Activated naive CD8-positive, alpha-beta T cell treated with anti-CD3 and anti-CD28 coated beads, Interleukin-2, amount 50 U/mL, for 16 hours (primary cell): ENCODE measurements around the gene KLHDC9.

ENCODE experiments used
- DNase-seq: peaks from one replicate; pipeline ENCODE4 v3.0.0-alpha.2; 2020; ENCODE audit warnings: low read depth, low spot score

Gene KLHDC9

DNA sequence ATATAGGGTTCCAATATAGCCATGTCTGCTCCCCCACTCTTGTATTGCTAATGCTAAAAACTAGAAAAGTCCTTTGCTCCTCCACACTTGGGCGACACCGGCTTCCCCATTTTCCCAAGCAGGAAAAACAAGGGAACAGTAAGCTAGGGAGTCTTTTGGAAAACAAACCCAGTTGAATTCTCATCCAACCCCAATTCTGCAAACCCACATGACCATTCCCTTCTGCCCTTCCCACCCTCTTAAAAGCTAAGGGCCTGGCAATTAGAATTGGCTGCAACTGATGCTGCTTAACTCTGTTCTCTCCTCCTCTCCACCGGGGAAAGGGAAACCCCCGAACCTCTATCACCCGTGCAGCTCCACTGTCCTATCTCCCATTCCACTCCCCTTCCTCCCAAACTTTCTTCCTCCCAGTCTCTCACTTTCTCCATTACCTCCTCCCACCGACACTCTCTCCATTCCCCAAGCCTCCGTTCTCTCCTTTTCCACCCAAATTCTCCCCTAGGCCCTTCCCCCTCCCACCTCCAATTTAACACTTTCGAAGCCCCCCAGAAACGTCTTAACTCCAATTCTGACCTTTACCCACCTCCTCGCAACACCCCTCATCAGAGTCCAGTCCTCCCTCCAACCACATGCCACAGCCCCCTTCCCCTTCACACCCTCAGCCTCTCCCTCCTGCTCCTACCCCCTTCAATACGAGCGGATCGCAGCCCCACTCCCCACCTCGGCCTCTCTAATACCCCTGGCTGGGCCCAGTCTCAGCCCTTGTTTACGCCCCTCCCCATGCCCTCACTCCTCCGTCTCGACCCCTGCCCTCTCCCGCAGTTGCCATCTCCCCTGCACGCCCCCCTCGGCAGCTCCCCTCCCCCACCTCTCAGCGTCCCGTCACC lies 33.6 kb downstream of the KLHDC9 start:
- DNase-seq: no peak

DNA sequence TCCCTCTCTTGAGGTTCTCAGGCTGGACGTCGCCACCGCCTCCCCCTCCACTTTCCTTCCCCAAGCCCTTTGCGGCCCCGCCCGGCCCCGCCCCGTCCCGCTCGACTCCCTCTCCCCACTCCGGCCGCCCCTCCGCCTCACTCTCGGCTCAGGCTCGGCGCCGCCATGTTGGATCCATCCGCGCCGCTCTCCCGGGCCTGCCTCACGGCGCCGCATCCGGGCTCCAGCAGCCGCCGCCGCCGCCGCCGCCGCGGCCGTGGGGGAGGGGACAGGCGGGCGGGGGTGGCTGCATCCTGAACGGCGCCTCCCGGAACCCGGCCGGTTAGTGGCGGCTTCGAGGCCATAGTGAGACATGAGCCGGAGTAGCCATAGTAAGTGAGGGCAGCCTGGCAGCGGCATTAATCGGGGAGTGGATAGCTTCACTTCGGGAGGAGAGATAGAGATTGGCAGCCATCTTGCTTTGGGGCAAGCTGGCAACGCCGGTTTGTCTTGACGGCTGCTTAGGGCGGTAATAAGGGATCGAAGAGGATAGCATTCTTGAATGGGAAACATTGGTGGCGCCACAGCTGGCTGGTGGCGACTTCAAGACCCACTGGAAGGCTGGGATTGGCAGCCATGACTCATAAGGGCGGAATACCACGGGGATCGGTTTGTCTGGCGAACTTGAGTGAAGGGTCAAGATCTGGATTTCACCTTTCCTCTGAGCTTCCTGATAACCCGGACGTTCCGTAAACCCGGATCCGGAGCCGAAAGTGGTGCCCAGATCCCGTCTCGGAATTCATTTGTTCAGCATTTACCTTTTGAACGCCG lies 34.5 kb downstream of the KLHDC9 start, which contains the start of gene DEDD:
Gene DEDD, minus strand, starts transcription at position 258 of the 810 bp plus-strand sequence. CDS start 8,205 bp downstream, outside the sequence.
- DNase-seq: peak; percentile 71

DNA sequence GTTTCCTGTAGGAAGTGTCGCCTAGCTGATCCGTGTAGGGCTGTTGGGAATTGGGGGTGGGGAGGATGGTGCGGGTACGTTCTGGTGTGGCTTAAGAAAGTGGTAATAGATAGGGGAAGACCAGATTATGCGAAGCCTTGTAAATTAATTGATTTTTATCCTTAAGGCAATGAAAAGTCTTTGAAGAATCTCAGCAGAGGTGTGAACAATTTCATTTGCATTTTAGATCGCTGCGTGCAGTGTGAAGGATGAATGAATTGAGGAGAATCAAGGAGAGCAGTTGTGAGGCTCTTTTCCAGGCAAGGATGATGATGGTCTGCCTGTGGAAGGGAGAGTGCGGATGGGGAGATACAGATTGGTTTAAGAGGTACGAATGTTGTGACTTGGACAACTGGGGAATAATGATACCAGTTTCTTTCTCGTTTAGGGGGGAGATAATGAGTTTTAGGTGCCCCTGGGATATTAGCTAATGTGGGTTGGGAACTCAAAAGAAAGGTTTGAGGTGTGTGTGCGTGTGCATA lies 35.1 kb downstream of the KLHDC9 start:
- no peak for DNase-seq

DNA sequence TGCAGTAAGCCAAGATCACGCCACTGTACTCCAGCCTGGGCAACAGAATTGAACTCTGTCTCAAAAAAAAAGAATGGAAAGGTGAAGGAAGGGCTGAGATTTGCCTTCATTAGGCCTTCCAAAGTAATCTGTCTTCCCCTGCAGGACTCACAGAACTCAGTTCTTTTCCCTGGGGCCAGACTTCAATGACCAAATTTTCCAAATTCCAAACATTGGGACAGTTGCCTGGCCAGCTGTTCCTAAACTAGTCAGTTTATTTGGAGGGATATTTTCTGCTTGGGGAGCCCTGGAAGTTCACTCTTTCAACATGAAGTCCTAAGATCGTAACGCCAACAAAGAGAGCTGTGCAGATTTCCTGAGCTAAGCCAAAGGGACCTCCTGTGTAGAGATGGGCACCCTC lies 39.7 kb downstream of the KLHDC9 start:
- DNase-seq: no peak

DNA sequence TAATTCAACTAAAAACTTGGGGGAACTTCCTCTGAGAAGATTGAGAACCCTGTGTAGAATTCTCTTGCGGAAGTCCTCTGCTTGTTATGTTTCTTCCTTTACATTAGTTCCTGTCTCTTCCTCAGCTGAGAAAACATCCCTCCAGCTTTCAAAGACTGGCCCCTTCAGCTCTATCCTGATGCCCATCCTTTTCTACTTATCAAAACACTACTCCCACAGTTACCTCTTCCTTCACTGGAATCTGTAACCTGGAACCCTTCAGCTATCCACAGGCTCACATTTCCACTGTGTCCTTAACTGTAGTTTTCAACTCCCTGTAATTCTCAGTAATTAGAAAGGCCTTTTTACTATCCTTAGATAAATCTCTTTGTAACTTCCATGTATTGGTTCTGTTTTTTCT lies 40.3 kb downstream of the KLHDC9 start:
- DNase-seq: no peak

DNA sequence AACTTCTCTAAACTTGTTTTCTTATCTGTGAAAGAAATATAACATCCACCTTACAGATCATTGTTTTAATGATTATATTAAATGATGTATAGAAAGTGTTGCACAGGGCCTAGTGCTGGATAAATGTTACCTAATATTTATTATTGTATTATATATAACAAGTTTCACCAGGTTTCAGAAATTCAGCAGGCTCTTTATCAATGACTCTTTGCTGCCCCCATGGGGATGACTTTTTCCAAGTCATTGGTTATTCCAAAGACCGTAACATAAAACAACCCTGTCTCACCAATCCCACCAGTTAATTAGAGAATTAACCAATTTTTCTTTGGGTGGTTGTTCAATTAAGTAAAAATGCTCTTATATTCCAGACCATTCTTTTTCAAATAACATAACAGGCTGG lies 41.6 kb downstream of the KLHDC9 start:
- DNase-seq: no peak

DNA sequence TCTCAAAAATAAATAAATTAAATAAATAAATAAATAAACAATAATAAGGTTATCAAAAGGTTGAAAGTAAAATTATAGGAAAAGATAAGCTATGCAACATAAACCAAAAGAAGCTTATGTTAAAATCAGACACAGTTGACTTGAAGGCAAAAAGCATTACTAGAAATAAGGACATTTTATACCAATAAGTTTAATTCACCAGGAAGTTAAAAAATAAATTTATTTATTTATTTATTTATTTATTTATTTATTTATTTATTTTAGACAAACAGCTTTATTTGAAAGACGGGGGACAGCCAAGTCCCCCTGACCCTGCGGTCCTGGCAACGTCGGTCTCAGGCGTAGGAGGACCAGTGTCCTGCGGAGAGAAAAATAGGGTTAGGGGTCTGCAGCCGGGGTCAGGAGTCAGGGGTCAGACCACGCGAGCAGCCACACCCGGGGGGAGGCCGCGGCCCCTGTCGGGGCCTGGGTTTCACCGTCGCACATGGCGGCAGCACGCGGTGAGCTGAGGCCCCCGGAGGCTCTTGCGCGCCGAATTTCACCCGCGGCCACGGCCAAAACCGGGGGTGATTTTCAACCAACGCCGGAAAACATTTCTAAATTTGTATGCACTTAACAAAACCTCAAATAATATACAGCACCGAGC lies 42.7 kb downstream of the KLHDC9 start:
- no peak for DNase-seq

DNA sequence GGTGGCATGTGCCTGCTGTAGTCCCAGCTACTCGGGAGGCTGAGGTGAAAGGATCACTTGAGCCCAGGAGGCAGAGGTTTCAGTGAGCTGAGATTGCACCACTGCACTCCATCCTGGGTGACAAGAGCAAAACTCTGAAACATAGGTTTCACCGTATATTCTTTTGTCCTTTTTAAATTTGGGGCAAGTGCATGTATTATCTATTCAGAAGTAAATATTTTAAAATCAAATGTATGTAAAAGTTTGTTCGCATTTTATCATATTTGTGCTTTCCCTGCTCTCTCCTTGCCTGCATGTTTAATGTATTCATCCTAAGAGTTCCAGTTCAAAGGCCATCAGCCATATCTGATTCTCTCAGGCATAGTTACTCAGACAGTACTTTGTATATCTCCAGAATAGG lies 47.7 kb downstream of the KLHDC9 start:
- no peak for DNase-seq
